ENCODE data around the gene USP2. TPM values are rescaled to one million over a fixed set of nuclear protein-coding genes. Genes with fewer than 3 reads are reported as not detected.

Gene USP2
- total RNA-seq, 1 donor from 2014 or later = 0.11 TPM

DNA sequence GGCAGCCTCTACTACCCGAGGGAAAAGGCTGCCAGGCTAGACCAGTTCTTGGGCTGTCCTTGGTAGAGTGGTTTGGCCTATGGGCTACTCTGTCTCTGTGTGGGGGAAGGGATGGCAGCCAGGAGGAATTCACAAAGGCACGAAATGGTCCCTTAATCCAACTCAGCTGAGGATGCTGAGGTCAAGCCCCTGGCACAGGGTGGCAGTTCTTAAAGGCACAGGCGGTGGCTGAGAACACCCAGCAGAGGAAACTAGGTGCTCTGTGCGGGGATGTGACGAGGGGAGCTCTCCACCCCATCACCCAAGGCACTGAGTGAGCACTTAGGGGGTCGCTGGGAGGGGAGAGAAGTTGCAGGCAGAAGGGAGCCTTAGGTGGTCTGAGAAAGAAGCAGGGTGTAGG is 34.9 kb downstream of the USP2 start, which contains the start of gene MFRP:
MFRP (minus strand) TSS at position 101 of the 400 bp plus-strand sequence. CDS start 192 bp downstream, outside the sequence.
- no peak for DNase-seq (ENCODE audit: extremely low spot score, unreplicated experiment)
- H3K36me3 Mint-ChIP-seq (ENCODE audit: unreplicated experiment) = no peaks in the 10 kb centered on the region
- TF ChIP-seq, protein P1, sequence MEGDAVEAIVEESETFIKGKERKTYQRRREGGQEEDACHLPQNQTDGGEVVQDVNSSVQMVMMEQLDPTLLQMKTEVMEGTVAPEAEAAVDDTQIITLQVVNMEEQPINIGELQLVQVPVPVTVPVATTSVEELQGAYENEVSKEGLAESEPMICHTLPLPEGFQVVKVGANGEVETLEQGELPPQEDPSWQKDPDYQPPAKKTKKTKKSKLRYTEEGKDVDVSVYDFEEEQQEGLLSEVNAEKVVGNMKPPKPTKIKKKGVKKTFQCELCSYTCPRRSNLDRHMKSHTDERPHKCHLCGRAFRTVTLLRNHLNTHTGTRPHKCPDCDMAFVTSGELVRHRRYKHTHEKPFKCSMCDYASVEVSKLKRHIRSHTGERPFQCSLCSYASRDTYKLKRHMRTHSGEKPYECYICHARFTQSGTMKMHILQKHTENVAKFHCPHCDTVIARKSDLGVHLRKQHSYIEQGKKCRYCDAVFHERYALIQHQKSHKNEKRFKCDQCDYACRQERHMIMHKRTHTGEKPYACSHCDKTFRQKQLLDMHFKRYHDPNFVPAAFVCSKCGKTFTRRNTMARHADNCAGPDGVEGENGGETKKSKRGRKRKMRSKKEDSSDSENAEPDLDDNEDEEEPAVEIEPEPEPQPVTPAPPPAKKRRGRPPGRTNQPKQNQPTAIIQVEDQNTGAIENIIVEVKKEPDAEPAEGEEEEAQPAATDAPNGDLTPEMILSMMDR (IDR thresholded peaks at IDR 0.05) = no peak
- H3K9me3 Mint-ChIP-seq (ENCODE audit: unreplicated experiment) = no peaks in the 10 kb centered on the region
- no peak within 1 kb of the TSS for H3K4me3 Mint-ChIP-seq (ENCODE audit: unreplicated experiment)
- H3K27ac Mint-ChIP-seq (ENCODE audit: unreplicated experiment) = no peak within 1 kb of the TSS
- H3K27me3 Mint-ChIP-seq (ENCODE audit: unreplicated experiment) = peaks cover 31% of the 10 kb centered on the region
- H3K4me1 Mint-ChIP-seq (ENCODE audit: unreplicated experiment) = no peaks in the 10 kb centered on the region

DNA sequence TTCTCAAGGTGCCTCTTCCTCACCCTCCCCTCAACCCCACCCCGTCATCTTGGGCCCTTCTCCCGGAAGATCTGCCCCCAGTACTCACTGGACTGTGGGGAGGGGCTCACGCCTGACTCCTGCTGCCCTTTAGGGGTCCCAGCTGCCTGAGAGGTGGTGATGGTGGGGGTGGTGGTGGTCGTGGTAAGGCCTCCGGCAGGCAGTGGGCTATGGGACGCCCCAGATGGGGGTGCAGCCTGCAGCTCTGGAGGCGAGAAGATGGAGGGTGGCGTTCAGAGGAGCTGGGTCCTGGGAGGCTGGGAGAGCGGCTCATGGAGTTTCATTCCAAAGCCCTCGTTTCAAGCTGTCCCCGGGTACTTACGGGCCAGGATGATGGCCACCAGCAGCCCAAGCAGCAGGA is 35.8 kb downstream of the USP2 start:
- Mint-ChIP-seq H3K36me3 (ENCODE audit: unreplicated experiment) (no peaks in the 10 kb centered on the region), H3K27me3 (ENCODE audit: unreplicated experiment) (peaks cover 28% of the 10 kb centered on the region), H3K4me3 (ENCODE audit: unreplicated experiment) (no peak overlapping the region), H3K27ac (ENCODE audit: unreplicated experiment) (no peak overlapping the region), H3K4me1 (ENCODE audit: unreplicated experiment) (peaks cover 4% of the 10 kb centered on the region), H3K9me3 (ENCODE audit: unreplicated experiment) (no peaks in the 10 kb centered on the region)
- DNase-seq (ENCODE audit: extremely low spot score, unreplicated experiment) = no peak
- TF ChIP-seq, protein P1 (IDR thresholded peaks at IDR 0.05) = no peak

DNA sequence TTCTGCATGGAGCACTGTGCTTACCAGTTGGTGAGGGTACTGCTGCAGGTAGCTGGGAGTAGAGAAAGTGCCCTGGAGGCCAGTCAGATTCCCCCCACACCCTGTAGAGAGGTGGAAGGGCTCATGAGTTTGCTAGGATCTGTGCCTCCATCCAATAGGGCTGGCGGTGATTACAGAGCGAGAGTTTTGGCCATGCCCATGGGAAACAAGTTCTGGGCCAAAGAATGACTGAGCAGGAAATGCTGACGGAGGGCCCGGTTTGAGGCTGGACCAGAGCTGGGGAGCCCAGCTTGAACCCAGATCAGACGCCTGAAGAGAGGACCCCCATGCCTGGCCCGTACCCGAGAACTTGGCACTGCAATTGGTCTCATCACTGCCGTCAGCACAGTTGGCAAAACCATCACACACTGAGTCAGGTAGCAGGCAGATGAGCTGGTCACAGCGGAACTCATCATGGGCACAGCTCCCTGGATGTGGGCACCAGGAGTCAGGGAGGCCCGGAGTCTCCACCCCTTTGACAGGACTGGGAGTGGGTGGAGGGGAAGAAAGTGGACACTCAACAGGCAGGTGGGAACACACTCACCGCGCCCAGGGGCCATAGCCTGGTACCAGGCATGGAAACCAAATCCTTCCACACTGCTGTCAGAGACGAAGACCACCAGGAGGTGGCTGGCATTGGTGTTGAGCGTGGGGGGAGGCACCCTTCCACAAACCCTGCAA is 37.0 kb downstream of the USP2 start:
- peaks cover 21% of the 10 kb centered on the region for H3K27me3 Mint-ChIP-seq (ENCODE audit: unreplicated experiment)
- H3K27ac Mint-ChIP-seq (ENCODE audit: unreplicated experiment) = no peak overlapping the region
- no peaks in the 10 kb centered on the region for H3K36me3 Mint-ChIP-seq (ENCODE audit: unreplicated experiment)
- TF ChIP-seq, protein P1 (IDR thresholded peaks at IDR 0.05) = no peak
- no peak for DNase-seq (ENCODE audit: extremely low spot score, unreplicated experiment)
- H3K4me1 Mint-ChIP-seq (ENCODE audit: unreplicated experiment) = peaks cover 5% of the 10 kb centered on the region
- no peak overlapping the region for H3K4me3 Mint-ChIP-seq (ENCODE audit: unreplicated experiment)
- H3K9me3 Mint-ChIP-seq (ENCODE audit: unreplicated experiment) = no peaks in the 10 kb centered on the region

DNA sequence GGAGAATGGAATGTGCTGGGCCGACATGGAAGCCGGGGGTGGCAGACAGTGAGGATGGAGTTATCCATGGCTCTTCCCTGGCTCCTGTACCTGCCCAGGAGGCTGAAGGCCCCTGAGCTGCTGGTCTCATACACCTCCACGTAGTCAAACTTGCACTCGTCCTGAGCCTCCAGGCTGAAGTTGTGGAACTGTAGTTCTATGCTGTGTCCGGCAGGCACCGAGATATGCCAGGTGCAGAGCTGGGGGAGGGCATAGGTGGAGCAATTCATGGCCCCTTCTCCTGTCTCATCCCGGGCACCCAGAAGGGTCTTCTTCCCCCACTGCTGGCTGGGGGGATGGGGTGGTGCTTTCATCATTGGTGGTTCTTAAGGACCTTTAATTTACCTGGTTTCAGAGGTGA is 37.8 kb downstream of the USP2 start:
- H3K4me3 Mint-ChIP-seq (ENCODE audit: unreplicated experiment) = no peak overlapping the region
- no peak overlapping the region for H3K27ac Mint-ChIP-seq (ENCODE audit: unreplicated experiment)
- TF ChIP-seq, protein P1 (IDR thresholded peaks at IDR 0.05) = no peak
- H3K27me3 Mint-ChIP-seq (ENCODE audit: unreplicated experiment) = peaks cover 21% of the 10 kb centered on the region
- no peaks in the 10 kb centered on the region for H3K9me3 Mint-ChIP-seq (ENCODE audit: unreplicated experiment)
- no peaks in the 10 kb centered on the region for H3K36me3 Mint-ChIP-seq (ENCODE audit: unreplicated experiment)
- no peak for DNase-seq (ENCODE audit: extremely low spot score, unreplicated experiment)
- H3K4me1 Mint-ChIP-seq (ENCODE audit: unreplicated experiment) = peaks cover 12% of the 10 kb centered on the region

DNA sequence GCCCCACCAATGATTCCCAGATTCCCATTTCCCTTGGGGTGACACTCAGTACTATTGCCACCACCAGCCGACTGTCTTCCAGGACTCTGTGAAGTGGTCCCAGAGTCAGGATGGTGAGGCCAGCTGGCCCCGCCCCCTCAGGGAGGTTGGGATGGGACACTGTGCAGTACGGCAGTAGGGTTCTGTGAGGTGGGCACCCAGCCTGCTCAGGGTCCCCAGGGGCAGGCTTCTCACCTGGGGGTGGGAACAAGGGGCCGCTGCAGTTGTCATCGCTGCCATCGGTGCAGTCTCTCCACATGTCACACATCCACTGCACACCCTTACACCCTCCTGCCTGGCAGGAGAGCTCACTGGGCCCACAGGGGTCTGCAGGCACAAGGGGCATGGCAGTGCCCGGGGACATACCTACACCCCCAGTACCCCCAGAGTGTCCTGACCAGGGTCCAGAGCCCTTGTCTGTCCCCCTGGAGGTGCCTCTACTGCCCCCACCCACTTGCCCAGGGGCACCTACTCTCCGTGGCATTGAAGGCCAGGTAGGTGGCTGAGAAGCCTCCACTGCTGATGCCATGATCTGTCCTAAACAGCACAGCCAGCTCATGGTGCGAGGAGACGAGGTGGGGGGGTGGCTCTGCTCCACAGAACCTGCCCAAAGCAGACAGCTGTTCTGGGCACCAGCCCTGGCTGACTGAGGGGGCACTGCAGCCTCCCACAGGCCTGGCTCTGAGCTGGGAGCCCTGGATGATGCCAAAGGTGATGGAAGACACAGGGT is 38.9 kb downstream of the USP2 start:
- TF ChIP-seq, protein P1 (IDR thresholded peaks at IDR 0.05) = no peak
- no peaks in the 10 kb centered on the region for H3K9me3 Mint-ChIP-seq (ENCODE audit: unreplicated experiment)
- peaks cover 17% of the 10 kb centered on the region for H3K27me3 Mint-ChIP-seq (ENCODE audit: unreplicated experiment)
- H3K4me3 Mint-ChIP-seq (ENCODE audit: unreplicated experiment) = no peak overlapping the region
- H3K36me3 Mint-ChIP-seq (ENCODE audit: unreplicated experiment) = no peaks in the 10 kb centered on the region
- no peak overlapping the region for H3K27ac Mint-ChIP-seq (ENCODE audit: unreplicated experiment)
- no peak for DNase-seq (ENCODE audit: extremely low spot score, unreplicated experiment)
- H3K4me1 Mint-ChIP-seq (ENCODE audit: unreplicated experiment) = peaks cover 24% of the 10 kb centered on the region
